Lower leg skin (tissue), 3 donors: ENCODE data around the gene MYO1E.

Source experiments
- CTCF ChIP-seq, 3 donors: fragments of 450-650 bp; IDR thresholded peaks; one replicate each; pipeline ENCODE4 v1.5.1; 2016; ENCODE audit warnings: antibody characterized with exemption in 3 of 3, mild to moderate bottlenecking in 3 of 3, moderate library complexity in 2 of 3
- POLR2A ChIP-seq, 2 donors: fragments of 450-650 bp; IDR thresholded peaks; one replicate each; pipeline ENCODE4 v1.6.1; 2016 to 2017; ENCODE audit warnings: antibody characterized with exemption in 2 of 2, mild to moderate bottlenecking in 1 of 2, moderate library complexity in 1 of 2

- TF ChIP-seq POLR2A (IDR thresholded peaks at IDR 0.05): no peak
- TF ChIP-seq CTCF (IDR thresholded peaks at IDR 0.05): no peak
These were observed 122.9 kb downstream of the MYO1E start for GRCh38 chr15:59249816-59250215.
